Measurements from ENCODE around the gene YJEFN3. TPM values are rescaled to one million over a fixed set of nuclear protein-coding genes. Genes with fewer than 3 reads are reported as not detected.

The YJEFN3 gene
- total RNA-seq, 1 donor from 2014 or later, result 2.1 TPM

DNA sequence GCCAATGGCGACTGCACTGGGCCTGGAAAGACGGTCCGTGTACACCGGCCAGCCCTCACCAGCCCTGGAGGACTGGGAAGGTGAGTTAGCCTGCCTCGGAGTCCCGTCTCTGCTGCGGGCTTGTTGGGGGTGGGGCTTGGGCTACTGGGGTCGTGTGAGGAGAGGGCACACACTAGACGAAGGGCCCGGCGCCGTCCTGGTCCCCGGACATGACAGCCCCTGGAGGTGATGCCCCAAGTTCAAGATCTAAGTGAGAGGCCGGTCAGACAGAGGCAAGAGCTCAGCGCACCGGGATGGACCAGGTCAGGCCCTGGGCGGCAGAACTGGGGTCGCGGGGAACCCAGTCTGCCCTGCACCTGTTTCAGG, 11.0 kb downstream of the YJEFN3 start:
- H3K27me3 ChIP-seq (ENCODE audit: control insufficient read depth, insufficient read depth, low read length), result peaks cover 46% of the 10 kb centered on the region
- H3K4me3 ChIP-seq (ENCODE audit: low read depth, low read length), result no peak overlapping the region
- no peak for DNase-seq (ENCODE audit: low read depth)
- no peaks in the 10 kb centered on the region for H3K36me3 ChIP-seq (ENCODE audit: control insufficient read depth, insufficient read depth, low read length)
- TF ChIP-seq, protein P1, sequence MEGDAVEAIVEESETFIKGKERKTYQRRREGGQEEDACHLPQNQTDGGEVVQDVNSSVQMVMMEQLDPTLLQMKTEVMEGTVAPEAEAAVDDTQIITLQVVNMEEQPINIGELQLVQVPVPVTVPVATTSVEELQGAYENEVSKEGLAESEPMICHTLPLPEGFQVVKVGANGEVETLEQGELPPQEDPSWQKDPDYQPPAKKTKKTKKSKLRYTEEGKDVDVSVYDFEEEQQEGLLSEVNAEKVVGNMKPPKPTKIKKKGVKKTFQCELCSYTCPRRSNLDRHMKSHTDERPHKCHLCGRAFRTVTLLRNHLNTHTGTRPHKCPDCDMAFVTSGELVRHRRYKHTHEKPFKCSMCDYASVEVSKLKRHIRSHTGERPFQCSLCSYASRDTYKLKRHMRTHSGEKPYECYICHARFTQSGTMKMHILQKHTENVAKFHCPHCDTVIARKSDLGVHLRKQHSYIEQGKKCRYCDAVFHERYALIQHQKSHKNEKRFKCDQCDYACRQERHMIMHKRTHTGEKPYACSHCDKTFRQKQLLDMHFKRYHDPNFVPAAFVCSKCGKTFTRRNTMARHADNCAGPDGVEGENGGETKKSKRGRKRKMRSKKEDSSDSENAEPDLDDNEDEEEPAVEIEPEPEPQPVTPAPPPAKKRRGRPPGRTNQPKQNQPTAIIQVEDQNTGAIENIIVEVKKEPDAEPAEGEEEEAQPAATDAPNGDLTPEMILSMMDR (IDR thresholded peaks at IDR 0.05; ENCODE audit: insufficient read depth, low read length, poor library complexity, severe bottlenecking), result no peak

DNA sequence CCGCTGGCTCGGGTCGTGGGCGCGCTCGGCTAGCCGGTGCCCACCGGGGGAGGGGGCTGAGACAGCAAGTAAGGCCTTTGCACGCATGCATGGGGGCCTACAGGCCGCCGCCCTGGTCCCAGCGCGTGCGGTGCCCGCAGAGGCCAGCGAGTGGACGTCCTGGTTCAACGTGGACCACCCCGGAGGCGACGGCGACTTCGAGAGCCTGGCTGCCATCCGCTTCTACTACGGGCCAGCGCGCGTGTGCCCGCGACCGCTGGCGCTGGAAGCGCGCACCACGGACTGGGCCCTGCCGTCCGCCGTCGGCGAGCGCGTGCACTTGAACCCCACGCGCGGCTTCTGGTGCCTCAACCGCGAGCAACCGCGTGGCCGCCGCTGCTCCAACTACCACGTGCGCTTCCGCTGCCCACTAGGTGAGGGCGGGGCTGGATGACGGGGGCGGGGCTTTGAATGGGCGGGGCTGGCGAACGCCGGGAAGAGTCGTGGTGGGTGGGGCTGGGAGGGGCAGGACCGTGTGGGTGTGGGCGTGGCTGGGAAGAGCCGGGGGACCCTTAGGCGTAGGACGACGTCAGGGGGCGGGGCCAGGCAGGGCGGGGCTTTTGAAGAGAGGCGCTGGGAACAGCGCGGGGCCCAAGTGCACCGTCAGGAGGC, 11.5 kb downstream of the YJEFN3 start:
- Histone ChIP-seq H3K36me3 (ENCODE audit: control insufficient read depth, insufficient read depth, low read length) (no peaks in the 10 kb centered on the region), H3K4me3 (ENCODE audit: low read depth, low read length) (peak overlapping the region; percentile 13), H3K27me3 (ENCODE audit: control insufficient read depth, insufficient read depth, low read length) (peaks cover 46% of the 10 kb centered on the region)
- DNase-seq (ENCODE audit: low read depth), result peak; percentile 26
- TF ChIP-seq, protein P1 (IDR thresholded peaks at IDR 0.05; ENCODE audit: insufficient read depth, low read length, poor library complexity, severe bottlenecking), result no peak

DNA sequence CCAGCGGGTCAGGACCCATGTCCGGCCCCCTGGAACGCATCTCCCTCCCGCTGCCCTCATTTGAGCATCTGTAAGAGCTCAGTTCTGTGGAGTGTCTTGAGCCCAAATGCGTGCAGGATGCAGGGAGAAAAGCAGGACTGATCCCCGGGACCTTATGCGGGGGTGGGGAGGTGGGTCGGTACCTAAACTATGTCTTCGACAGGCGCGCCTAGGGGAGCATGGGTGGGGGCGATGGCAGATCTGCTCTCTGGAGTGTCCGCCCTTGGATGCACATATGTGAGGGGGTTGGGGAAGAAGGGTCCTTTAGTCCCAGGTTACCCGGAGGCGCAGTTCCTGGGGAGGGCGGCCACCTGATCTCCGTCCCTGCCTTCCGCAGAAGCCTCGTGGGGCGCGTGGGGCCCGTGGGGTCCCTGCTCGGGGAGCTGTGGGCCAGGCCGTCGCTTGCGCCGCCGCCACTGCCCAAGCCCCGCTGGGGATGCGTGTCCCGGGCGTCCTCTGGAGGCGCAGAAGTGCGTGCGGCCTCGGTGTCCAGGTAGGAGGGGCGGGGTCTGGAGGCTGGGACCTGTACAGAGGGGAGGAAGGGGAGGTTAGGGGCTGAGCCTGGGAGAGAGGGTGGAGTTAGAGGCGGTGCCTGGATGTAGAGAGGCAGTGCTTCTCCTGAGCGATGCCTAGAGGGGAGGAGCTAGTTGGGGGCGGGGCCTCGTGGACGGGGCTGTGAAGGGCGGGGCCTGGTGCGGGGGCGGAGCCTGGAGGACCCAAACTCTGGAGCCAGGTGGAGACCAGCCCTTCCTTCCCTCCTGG, 12.2 kb downstream of the YJEFN3 start:
- DNase-seq (ENCODE audit: low read depth), result no peak
- peaks cover 49% of the 10 kb centered on the region for H3K27me3 ChIP-seq (ENCODE audit: control insufficient read depth, insufficient read depth, low read length)
- H3K4me3 ChIP-seq (ENCODE audit: low read depth, low read length), result peak overlapping the region; percentile 13
- H3K36me3 ChIP-seq (ENCODE audit: control insufficient read depth, insufficient read depth, low read length), result no peaks in the 10 kb centered on the region
- TF ChIP-seq, protein P1 (IDR thresholded peaks at IDR 0.05; ENCODE audit: insufficient read depth, low read length, poor library complexity, severe bottlenecking), result no peak

DNA sequence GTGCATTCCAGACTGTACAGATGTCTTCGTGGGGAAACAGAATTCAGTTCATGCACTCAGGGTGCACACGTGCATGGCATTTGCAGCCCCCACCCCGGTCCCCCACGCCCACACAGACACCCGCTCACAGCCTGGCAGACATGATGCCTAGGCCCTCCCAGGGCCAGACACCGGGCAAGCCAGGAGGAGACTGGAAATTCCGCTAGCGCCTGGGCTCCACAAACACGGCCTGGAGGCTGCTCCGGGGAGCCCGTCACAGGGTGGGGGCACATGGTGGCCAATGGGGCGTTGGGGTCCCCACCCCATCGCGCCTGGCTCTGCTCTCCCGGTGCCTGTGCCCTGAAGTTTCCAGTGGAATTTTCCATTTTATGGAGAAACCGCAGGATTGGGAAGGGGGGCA, 12.9 kb downstream of the YJEFN3 start:
- no peaks in the 10 kb centered on the region for H3K36me3 ChIP-seq (ENCODE audit: control insufficient read depth, insufficient read depth, low read length)
- DNase-seq (ENCODE audit: low read depth), result no peak
- H3K27me3 ChIP-seq (ENCODE audit: control insufficient read depth, insufficient read depth, low read length), result peaks cover 49% of the 10 kb centered on the region
- no peak overlapping the region for H3K4me3 ChIP-seq (ENCODE audit: low read depth, low read length)
- TF ChIP-seq, protein P1 (IDR thresholded peaks at IDR 0.05; ENCODE audit: insufficient read depth, low read length, poor library complexity, severe bottlenecking), result no peak

DNA sequence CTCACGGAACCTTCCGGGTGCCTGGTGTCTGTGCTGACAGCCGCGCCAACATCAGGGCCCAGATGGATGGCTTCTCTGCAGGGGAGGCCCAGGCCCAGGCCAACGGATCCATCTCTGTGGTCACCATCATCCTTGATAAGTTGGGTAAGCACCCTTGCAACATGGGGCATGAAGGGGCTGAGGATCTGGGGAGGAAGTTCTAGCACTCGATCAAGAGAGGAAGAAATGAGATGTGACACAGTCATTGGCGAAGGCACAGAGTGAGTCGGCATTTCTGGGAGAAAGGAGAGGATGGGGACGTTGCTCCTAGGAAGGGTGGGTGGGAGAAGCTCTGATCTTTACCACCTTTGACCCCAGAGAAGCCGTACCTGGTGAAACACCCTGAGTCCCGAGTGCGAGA, 13.8 kb downstream of the YJEFN3 start:
- Histone ChIP-seq H3K27me3 (ENCODE audit: control insufficient read depth, insufficient read depth, low read length) (peaks cover 47% of the 10 kb centered on the region), H3K4me3 (ENCODE audit: low read depth, low read length) (no peak overlapping the region), H3K36me3 (ENCODE audit: control insufficient read depth, insufficient read depth, low read length) (no peaks in the 10 kb centered on the region)
- no peak for DNase-seq (ENCODE audit: low read depth)
- TF ChIP-seq, protein P1 (IDR thresholded peaks at IDR 0.05; ENCODE audit: insufficient read depth, low read length, poor library complexity, severe bottlenecking), result no peak

All from kidney epithelial cell (primary cell).